PC-3 (cell line): Measurements from ENCODE around the gene OPTC. TPM values are rescaled to one million over a fixed set of nuclear protein-coding genes. Genes with fewer than 3 reads are reported as not detected.

ENCODE experiments used
- ATAC-seq: fragments of 200-7000 bp; cut with Tn5 transposase; 2 replicates; pipeline ENCODE4 v1.9.1; 2020; ENCODE audit warnings: mild to moderate bottlenecking, moderate library complexity
- BruUV-seq: library from RNA; stranded (reverse); fragments of 400-500 nt; replicated peaks from 2 replicates; lab custom pipeline; 2021; lab: Mats Ljungman, UMichigan
- CTCF ChIA-PET: fragments of 300-600 bp; sonication (Branson Sonifier 250); formaldehyde crosslinking; loops from one replicate; lab custom pipeline; 2022; ENCODE audit warnings: antibody characterized with exemption; lab: Charles Lee
- POLR2A ChIA-PET: fragments of 300-600 bp; sonication (Branson Sonifier 250); formaldehyde crosslinking; loops from one replicate; lab custom pipeline; 2022; ENCODE audit warnings: antibody characterized with exemption; ENCODE audit not compliant: unreplicated experiment; lab: Charles Lee
- DNase-seq: peaks from one replicate; pipeline ENCODE4 v3.0.0-alpha.2; 2015
- H2AFZ ChIP-seq: fragments of 300-600 bp; sonication (generic); 2 replicates; pipeline ENCODE4 v1.6.0; 2016; ENCODE audit warnings: antibody characterized with exemption, low read length
- H3F3A ChIP-seq: fragments of 300-600 bp; sonication (generic); one replicate; pipeline ENCODE4 v1.6.0; 2017; ENCODE audit warnings: antibody characterized with exemption, low read length, control low read depth, mild to moderate bottlenecking; ENCODE audit not compliant: unreplicated experiment
- H3K27ac ChIP-seq: fragments of 300-600 bp; sonication (generic); 2 replicates; pipeline ENCODE4 v1.5.1; 2016; ENCODE audit warnings: mild to moderate bottlenecking, low read length
- H3K27me3 ChIP-seq: fragments of 300-600 bp; sonication (generic); 2 replicates; pipeline ENCODE4 v1.6.1; 2016; ENCODE audit warnings: low read length, mixed read lengths
- H3K36me3 ChIP-seq: fragments of 300-600 bp; sonication (generic); 2 replicates; pipeline ENCODE4 v1.6.1; 2016; ENCODE audit warnings: low read depth, mixed run types, low read length, mixed read lengths
- H3K4me1 ChIP-seq: fragments of 300-600 bp; sonication (generic); 2 replicates; pipeline ENCODE4 v1.5.1; 2016; ENCODE audit warnings: low read length; ENCODE audit not compliant: insufficient read depth
- H3K4me2 ChIP-seq: fragments of 300-600 bp; sonication (generic); 2 replicates; pipeline ENCODE4 v1.6.0; 2016; ENCODE audit warnings: low read length
- H3K4me3 ChIP-seq: fragments of 300-600 bp; sonication (generic); 2 replicates; pipeline ENCODE4 v1.5.1; 2016; ENCODE audit warnings: mild to moderate bottlenecking, low read length, mixed read lengths
- H3K79me2 ChIP-seq: fragments of 300-600 bp; sonication (generic); 2 replicates; pipeline ENCODE4 v1.6.1; 2017; ENCODE audit warnings: low read length, mixed read lengths
- H3K9ac ChIP-seq: fragments of 300-600 bp; sonication (generic); 2 replicates; pipeline ENCODE4 v1.6.0; 2016; ENCODE audit warnings: mild to moderate bottlenecking, low read length
- H3K9me2 ChIP-seq: fragments of 300-600 bp; sonication (generic); replicated peaks from 2 replicates; pipeline ENCODE4 v1.6.1; 2016; ENCODE audit warnings: mixed run types, low read length, mixed read lengths
- H3K9me3 ChIP-seq: fragments of 300-600 bp; sonication (generic); 2 replicates; pipeline ENCODE4 v1.6.1; 2016; ENCODE audit warnings: low read length, mixed read lengths
- H4K20me1 ChIP-seq: fragments of 300-600 bp; sonication (generic); 2 replicates; pipeline ENCODE4 v1.6.1; 2016; ENCODE audit warnings: low read length, mixed read lengths
- CTCF ChIP-seq: fragments of 300-600 bp; sonication (generic); conservative IDR thresholded peaks from 2 replicates; pipeline ENCODE4 v1.5.1; 2017; ENCODE audit warnings: antibody characterized with exemption, low read depth, mild to moderate bottlenecking, low read length
- EZH2 ChIP-seq: fragments of 300-600 bp; sonication (generic); IDR thresholded peaks from one replicate; pipeline ENCODE4 v1.6.1; 2017; ENCODE audit warnings: antibody characterized with exemption, mild to moderate bottlenecking, low read length; ENCODE audit not compliant: unreplicated experiment
- EZH2phosphoT487 ChIP-seq: fragments of 300-600 bp; sonication (generic); IDR thresholded peaks from 2 replicates; pipeline ENCODE4 v1.6.1; 2018; ENCODE audit warnings: mild to moderate bottlenecking, antibody characterized with exemption, low read length, borderline replicate concordance
- intact Hi-C: fragments of 100-400 bp; cut with micrococcal nuclease; formaldehyde crosslinking; loops from 2 replicates; pipeline ENCODE4 v1.9.0; 2023
- total RNA-seq: library from RNA; depleted of rRNA; stranded (reverse); fragments of >200 nt; gene quantifications from 2 replicates; pipeline ENCODE4 v1.2.3, GENCODE V29; 2014

Gene OPTC
- total RNA-seq, 1 experiment from 2014 or later: not detected

GRCh38 chr1:203539831-203540546 is 46.0 kb downstream of the OPTC start:
- intact Hi-C loops: loop anchor here (10.0 kb wide), 1 partner anchor 255 kb away; the partner anchor contains the start of genes ZBED6 and ZC3H11A
- DNase-seq: no peak

GRCh38 chr1:203544485-203544884 is 50.5 kb downstream of the OPTC start:
- Histone ChIP-seq H3K79me2 (no peaks in the 10 kb centered on the region), H3K27ac (no peak overlapping the region), H3K4me1 (peaks cover 30% of the 10 kb centered on the region), H2AFZ (no peak overlapping the region), H3K9me2 (no peaks in the 10 kb centered on the region), H3F3A (peaks cover 3% of the 10 kb centered on the region), H4K20me1 (no peaks in the 10 kb centered on the region), H3K4me2 (no peak overlapping the region), H3K27me3 (no peaks in the 10 kb centered on the region), H3K36me3 (no peaks in the 10 kb centered on the region), H3K4me3 (no peak overlapping the region), H3K9ac (no peak overlapping the region), H3K9me3 (no peaks in the 10 kb centered on the region)
- BruUV-seq: no TSS peak
- ATAC-seq (no peak; the same call in 1 of the 2 replicates), DNase-seq (peak; percentile 41)
- intact Hi-C loops: no loop called here
- ChIA-PET POLR2A (no interaction called here), CTCF (no interaction called here)
- TF ChIP-seq CTCF (no peak), EZH2 (no peak)

More at GRCh38 chr1:203539831-203540546, 46.0 kb downstream of the OPTC start:
- Histone ChIP-seq H3K4me3 (no peak overlapping the region), H3K4me1 (peaks cover 48% of the 10 kb centered on the region), H4K20me1 (no peaks in the 10 kb centered on the region), H3K9me2 (no peaks in the 10 kb centered on the region), H3K79me2 (no peaks in the 10 kb centered on the region), H3K27ac (no peak overlapping the region), H2AFZ (no peak overlapping the region), H3K36me3 (no peaks in the 10 kb centered on the region), H3F3A (peaks cover 6% of the 10 kb centered on the region), H3K27me3 (no peaks in the 10 kb centered on the region), H3K9ac (no peak overlapping the region), H3K4me2 (no peak overlapping the region), H3K9me3 (no peaks in the 10 kb centered on the region)
- TF ChIP-seq CTCF (no peak), EZH2phosphoT487 (no peak), EZH2 (no peak)
- no TSS peak for BruUV-seq
- ChIA-PET POLR2A (no interaction called here), CTCF (no interaction called here)
- ATAC-seq: no peak
